ENCODE results near the gene DNAJC3. TPM values are rescaled to one million over a fixed set of nuclear protein-coding genes. Genes with fewer than 3 reads are reported as not detected.

Gene DNAJC3
- total and polyA plus RNA-seq, 5 donors = 14.5 to 52.2 (median 42.2) TPM

Other genes with a start within 250 kb of the DNAJC3 start
- gene CLDN10, start 124.4 kb upstream of the DNAJC3 start, total RNA-seq = under 1 TPM in 1 of 4 donors, not detected in 3; 0.82 TPM
- gene CLDN10, start 124.4 kb upstream of the DNAJC3 start, polyA plus RNA-seq = 0.50 TPM
- gene DZIP1, start 32.4 kb upstream of the DNAJC3 start, total RNA-seq = 1 to 10 TPM; 5.0 to 6.9 (median 6.3) TPM
- 3.4 TPM for gene DZIP1, start 32.4 kb upstream of the DNAJC3 start, polyA plus RNA-seq